Measurements from ENCODE around the gene PSMF1.

Gene PSMF1, protein sequence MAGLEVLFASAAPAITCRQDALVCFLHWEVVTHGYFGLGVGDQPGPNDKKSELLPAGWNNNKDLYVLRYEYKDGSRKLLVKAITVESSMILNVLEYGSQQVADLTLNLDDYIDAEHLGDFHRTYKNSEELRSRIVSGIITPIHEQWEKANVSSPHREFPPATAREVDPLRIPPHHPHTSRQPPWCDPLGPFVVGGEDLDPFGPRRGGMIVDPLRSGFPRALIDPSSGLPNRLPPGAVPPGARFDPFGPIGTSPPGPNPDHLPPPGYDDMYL

GRCh38 chr20:1118336-1119127 lies at the start of gene PSMF1:
Gene PSMF1 (plus strand): TSS chr20:1118602. CDS start chr20:1118774, 172 bp downstream.
- peak; percentile 87 for DNase-seq

DNA sequence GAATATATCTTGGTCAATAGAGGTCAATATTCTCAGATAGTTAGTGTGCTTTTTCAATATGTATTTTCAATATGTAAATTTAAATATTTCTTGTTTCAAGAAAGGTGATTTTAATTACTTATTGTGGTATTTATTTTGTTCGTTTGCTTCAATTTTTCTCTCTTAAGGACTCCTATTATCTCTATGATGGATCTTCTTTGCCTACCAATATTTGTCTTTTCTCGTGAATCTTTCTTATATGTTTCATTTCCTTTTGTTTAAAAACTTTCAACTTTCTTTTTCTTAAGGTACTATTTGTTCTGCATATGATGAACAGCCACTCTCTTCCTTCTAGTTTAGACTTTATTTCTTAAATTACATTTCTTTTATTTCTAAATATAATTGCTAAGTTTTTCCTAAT lies 46.1 kb upstream of the PSMF1 start:
- DNase-seq: no peak

- no peak for DNase-seq
Observed at GRCh38 chr20:1075616-1076015, 42.8 kb upstream of the PSMF1 start.

DNA sequence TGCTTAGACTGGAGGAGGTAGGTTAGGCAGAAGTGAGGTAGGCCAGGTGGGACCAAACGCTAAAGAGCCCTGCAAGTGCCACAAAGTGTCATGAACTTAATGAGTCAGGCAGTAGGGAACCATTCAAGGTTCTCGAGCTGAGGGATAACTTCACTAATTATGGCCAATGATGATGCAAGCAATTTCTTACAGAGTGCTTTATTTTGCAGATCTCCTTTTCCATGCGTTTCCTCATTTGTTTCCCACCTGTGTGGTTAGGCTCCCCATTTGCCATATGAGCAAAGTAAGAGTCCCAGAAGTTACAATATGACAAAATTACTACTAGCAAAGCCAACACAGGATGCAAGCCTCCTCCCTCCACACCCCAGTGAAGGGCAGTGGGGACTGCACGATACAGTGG lies 36.5 kb upstream of the PSMF1 start:
- no peak for DNase-seq

DNA sequence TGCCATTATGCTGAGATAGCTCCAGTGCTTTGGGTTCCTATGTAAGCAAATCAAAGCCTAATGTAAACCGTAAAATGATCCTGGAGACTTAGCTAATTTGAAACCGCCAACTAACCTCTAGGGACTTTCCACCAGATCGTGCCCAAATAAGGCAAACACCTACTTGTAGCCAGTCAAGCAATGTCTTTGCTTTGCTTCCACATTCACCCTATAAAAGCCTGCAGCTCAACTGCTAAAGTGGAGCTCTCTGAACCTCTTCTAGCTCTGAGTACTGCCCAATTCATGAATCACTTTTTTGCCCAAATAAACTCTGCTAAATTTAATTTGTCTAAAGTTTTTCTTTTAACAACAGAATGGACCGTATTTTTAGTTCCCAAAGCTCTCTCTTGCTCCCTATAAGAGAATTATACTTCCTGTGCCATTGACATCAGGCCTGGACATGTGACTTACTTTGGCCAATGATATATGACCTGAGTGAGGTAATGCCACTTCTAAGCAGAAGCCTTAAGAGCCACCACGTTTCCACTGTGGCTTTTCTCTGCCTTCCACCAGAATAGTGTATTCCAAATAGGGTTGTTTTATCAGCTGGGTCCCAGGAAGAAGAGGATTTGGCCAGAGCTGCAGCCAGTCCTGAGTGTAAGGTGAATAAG lies 34.8 kb upstream of the PSMF1 start:
- no peak for DNase-seq

GRCh38 chr20:1085492-1086276 lies 32.7 kb upstream of the PSMF1 start:
- DNase-seq: no peak

DNA sequence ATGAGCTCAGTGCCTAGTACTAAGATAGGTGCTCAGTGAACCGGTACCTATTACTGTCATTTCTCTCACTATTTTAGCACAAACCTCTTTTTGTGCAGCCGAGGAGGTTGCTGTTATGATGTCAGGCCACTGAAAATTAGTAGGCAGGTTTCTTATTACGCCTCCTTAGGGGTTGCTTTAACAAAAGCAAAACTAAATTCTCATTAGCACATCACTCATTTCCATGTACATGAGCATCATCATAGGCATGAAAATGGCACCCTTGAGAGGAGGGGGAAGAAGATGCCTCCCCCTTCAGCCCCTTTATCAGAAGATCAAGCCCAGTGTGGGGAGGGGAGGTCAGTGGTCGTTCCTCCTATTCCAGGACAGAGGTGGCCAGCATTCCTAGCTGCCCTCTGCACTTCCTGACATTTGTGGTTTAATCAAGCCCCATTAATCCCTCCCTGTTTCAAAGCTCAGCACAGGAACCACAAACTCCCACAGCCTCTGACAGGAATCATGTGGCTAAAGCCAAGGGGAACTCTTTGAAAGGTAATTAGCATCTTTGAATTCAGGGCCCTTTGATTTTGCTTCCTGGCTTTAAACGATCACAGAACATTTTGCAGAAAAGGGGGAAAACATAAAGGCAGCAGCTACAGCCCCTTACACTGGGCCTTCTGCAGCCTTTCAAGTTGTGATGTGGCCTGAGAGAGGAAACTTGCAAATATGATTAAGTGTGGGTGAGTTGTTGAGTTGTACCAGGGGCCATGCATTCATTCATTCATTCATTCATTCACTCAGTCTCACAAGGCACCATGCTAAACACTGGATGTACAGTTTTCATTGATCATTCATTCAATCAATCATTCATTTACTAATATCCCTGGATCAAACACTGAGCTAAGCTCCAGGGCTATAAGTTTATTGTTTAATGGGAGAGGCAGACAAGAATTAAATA lies 31.9 kb upstream of the PSMF1 start:
- no peak for DNase-seq

DNA sequence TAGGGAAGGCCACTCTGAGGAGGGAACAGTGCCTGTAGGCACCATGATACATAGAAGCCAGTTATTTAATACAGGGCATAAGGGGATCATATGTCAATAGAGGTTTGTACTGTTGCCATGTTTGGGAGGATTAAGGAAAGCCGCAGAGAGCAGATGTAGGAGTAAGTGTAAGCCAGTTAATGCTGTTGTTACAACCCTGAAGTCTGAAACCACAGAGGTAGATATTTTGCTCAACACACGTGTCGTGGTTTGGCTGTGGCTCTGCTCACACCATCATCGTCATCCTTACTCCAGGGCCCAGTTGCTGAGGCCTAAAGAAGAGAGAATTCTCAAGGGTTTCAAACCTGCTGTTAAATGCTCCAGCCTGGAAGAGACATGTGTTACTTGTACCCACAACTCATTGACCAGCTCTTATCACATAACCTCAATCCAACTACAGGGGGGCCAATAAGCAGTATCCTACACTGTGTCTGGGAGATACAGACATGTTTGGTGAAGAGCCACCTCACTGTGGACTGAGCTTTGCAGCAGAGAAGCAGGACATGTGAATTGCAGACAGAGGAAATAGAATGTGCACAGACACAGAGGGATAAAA lies 31.0 kb upstream of the PSMF1 start:
- DNase-seq: no peak

DNA sequence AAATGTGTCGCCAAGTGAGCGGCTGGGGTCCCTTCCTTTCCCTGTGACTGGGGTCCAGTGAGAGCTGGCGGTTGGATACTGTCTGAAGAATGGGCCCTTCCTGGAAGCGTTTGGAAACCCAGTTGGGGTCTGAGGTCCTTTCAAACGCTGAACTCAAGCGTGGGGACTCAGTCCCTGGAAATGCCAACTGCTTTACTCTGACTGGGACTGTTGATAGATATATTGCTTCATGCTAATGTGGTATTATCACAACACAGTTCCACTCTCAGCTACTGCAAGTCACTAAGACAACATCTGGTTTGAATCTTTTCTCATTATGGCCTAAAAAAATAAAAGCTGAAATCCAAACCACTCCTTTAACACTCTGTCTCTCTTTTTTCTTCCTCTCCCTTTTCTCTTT lies 23.7 kb upstream of the PSMF1 start:
- no peak for DNase-seq

DNA sequence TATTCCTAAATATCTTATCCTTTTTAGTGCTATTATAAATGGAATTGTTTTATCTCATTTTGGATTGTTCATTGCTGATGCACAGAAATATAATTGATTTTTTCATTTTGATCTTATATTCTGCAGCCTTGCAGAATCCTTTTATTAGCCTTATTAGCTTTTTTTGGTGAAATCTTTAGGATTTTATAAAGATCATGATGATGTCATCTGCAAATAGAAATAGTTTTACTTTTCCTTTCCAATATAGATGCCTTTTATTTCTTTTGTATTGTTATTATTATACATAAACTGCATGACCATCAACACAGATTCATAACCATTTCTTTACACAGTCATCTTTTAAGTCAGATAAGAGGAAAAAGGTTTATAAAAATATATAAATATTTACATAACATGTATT lies 16.9 kb upstream of the PSMF1 start:
- DNase-seq: no peak

DNA sequence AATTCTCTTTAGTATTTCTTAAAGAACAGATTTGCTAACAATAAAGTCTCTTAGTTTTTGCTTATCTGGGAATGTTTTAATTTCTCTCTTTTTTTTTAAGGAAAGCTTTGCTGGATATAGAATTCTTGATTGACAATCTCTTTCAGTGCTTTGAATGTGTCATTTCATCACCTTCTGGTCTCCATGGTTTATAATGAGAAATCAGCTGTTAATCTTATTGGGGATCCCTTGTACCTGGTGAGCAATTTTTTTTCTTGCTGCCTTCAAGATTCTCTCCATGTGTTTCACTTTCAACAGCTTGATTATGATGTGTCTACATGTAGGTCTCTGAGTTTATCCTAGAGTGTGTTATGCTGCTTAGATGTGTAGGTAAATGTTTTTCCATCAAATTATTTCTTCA lies 16.4 kb upstream of the PSMF1 start:
- DNase-seq: no peak

DNA sequence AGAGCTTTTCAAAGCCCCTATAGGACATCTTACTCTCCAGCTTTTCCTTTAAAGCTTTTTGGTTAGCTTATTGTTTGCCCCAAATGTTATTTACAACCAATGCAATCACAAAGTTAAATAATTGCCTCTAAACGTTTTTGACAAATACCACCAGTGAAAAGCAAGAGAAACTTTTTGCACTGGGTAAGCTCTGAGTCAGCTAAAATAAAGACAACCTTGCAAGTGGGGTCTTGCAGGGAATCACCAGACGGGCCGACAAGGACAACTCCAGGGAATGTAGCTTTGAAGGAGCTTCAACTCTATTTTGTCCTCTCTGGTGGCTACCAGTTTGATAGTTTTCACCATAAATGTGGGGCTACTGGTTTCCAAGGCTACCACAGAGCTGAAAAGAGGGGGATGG lies 14.7 kb upstream of the PSMF1 start:
- DNase-seq: no peak

GRCh38 chr20:1105599-1106194 lies 12.7 kb upstream of the PSMF1 start:
- DNase-seq: no peak

DNA sequence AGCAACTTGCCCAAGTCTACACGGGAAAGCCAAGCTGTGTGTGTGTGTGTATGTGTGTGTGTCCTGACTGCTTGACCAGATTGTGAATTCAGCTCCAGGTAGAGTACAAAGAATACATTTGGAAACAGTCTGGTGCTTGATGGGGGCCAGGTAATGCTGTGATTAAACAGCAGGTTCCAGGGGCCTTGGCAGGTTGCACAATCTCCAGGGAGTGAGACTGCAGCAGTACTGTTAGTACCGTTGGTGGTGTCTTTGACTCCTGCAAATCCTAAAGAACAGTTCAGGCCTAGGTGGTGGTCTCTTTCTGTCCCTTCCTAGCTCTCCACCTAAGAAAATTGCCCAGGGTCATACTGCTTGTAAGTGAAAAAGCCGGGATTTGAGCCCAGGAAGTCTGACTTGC lies 11.2 kb upstream of the PSMF1 start:
- no peak for DNase-seq

GRCh38 chr20:1108437-1108920 lies 9.9 kb upstream of the PSMF1 start:
- DNase-seq: no peak

- no peak for DNase-seq
Observed at GRCh38 chr20:1112908-1113307, 5.5 kb upstream of the PSMF1 start.

DNA sequence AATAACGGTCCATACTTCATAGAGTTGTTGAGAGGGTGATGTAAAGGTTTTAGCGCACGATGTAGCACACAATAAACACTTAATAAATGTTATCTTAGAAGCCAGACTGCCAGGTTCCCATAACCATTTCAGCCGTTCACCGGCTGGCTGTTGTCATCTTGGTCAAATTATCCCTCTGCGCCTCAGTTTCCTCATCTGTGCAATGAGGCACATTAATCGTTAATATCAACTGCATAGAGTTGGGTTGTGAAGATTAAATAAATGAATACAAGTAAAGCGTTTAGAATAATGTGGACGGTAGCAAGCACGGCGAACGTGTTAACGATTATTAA lies 432 bp upstream of the PSMF1 start:
- DNase-seq: no peak

DNA sequence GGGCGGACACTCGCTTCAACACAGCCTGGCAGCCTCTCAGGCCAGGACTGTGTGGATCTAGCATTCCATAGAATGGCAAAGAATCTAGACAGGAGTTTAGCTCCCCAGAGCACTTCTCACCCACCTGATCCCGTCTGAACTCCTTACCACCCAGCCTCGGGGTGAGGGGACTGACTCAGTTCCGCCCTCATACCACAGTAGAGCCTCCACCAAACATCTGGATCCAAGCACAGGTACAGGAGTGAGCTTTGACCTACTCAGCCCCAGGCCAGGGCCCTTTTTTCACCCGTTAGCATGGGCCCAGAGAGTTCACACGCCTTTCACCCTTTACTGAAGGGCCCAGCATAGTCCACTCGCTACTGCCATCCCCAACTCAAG lies 715 bp downstream of the PSMF1 start:
- no peak for DNase-seq

GRCh38 chr20:1119524-1119923 lies 1.1 kb downstream of the PSMF1 start:
- no peak for DNase-seq

DNA sequence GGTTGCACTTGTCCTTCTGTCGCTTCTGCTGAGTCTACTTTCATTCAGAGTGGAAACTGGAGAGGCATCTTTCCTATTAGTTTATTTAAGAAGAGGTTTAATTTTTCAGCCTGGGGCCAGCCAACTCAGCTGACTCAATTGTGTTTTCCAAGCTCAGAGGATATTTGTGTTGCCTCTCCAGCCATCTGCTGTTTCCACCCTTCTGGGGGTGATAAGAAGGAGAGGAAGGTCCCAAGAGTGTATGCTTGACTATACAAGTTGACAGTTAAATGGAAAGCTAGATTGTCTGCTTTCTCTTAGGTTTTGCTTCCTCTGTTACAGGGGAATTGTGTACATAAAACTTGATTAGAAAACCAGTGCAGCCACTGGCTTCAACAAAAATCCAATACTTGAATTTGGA lies 3.0 kb downstream of the PSMF1 start:
- no peak for DNase-seq

Measured in NCI-H446 treated with DMSO at 0.1 percent for 48 hours (cell line).